ENCODE measurements around the gene SNX30.

SNX30 gene

GRCh38 chr9:112752334-112753125 is 2.0 kb downstream of the SNX30 start:
- Histone ChIP-seq H3K9me3 (ENCODE audit: insufficient read depth, low read depth, low read length) (no peaks in the 10 kb centered on the region), H3K4me2 (ENCODE audit: low read length) (peak overlapping the region; percentile 98), H3K79me2 (ENCODE audit: control insufficient read depth, insufficient read depth, low read length, poor library complexity) (peaks cover 8% of the 10 kb centered on the region), H3K9ac (ENCODE audit: low read length) (no peak overlapping the region), H3K4me3 (ENCODE audit: low read depth, low read length) (no peak overlapping the region), H3K4ac (ENCODE audit: low read depth, low read length) (no peak overlapping the region), H3K27me3 (ENCODE audit: insufficient read depth, low read length) (no peaks in the 10 kb centered on the region), H3K23ac (ENCODE audit: low read length) (no peak overlapping the region), H3K14ac (ENCODE audit: low read length) (no peak overlapping the region), H4K12ac (ENCODE audit: low read depth, low read length) (no peak overlapping the region), H4K8ac (ENCODE audit: low read depth, low read length) (no peak overlapping the region), H2BK12ac (ENCODE audit: low read length) (no peak overlapping the region), H3K79me1 (ENCODE audit: low read length) (peaks cover 17% of the 10 kb centered on the region), H3K18ac (ENCODE audit: low read length) (peak overlapping the region; percentile 29), H3K36me3 (ENCODE audit: control insufficient read depth in 1 of 2, insufficient read depth in 2 of 2, low read length in 2 of 2) (no peaks in the 10 kb centered on the region), H2BK120ac (ENCODE audit: insufficient read depth, low read length, poor library complexity) (no peak overlapping the region), H2BK5ac (ENCODE audit: low read depth, low read length, poor library complexity) (no peak overlapping the region), H4K91ac (ENCODE audit: low read depth, low read length) (no peak overlapping the region), H3K4me1 (ENCODE audit: control insufficient read depth in 1 of 2, insufficient read depth in 2 of 2, low read length in 2 of 2) (peaks cover 19 to 31% of the 10 kb centered on the region in 2 experiments), H2AFZ (ENCODE audit: insufficient read depth, low read length, poor library complexity) (no peak overlapping the region), H3K27ac (ENCODE audit: low read depth, low read length) (no peak overlapping the region), H2AK5ac (ENCODE audit: low read length) (no peak overlapping the region)
- DNase-seq, result no peak
- WGBS (ENCODE audit: extremely low coverage, insufficient coverage, insufficient read length), result no CpG with 5 or more reads among the region's 6 CpGs

GRCh38 chr9:112753725-112754124 is 3.2 kb downstream of the SNX30 start:
- peaks cover 8% of the 10 kb centered on the region for H3K79me2 ChIP-seq (ENCODE audit: control insufficient read depth, insufficient read depth, low read length, poor library complexity)
- no peak overlapping the region for H3K4ac ChIP-seq (ENCODE audit: low read depth, low read length)
- H2AFZ ChIP-seq (ENCODE audit: insufficient read depth, low read length, poor library complexity), result no peak overlapping the region
- H3K14ac ChIP-seq (ENCODE audit: low read length), result no peak overlapping the region
- H2AK5ac ChIP-seq (ENCODE audit: low read length), result no peak overlapping the region
- WGBS (ENCODE audit: extremely low coverage, insufficient coverage, insufficient read length), result no CpG with 5 or more reads among the region's 2 CpGs
- H3K9me3 ChIP-seq (ENCODE audit: insufficient read depth, low read depth, low read length), result no peaks in the 10 kb centered on the region
- no peaks in the 10 kb centered on the region for H3K36me3 ChIP-seq (ENCODE audit: control insufficient read depth in 1 of 2, insufficient read depth in 2 of 2, low read length in 2 of 2)
- H3K27me3 ChIP-seq (ENCODE audit: insufficient read depth, low read length), result no peaks in the 10 kb centered on the region
- H3K4me2 ChIP-seq (ENCODE audit: low read length), result no peak overlapping the region
- H3K9ac ChIP-seq (ENCODE audit: low read length), result no peak overlapping the region
- H4K91ac ChIP-seq (ENCODE audit: low read depth, low read length), result no peak overlapping the region
- no peak overlapping the region for H3K4me3 ChIP-seq (ENCODE audit: low read depth, low read length)
- H3K23ac ChIP-seq (ENCODE audit: low read length), result no peak overlapping the region
- peaks cover 26 to 40% of the 10 kb centered on the region in 2 experiments for H3K4me1 ChIP-seq (ENCODE audit: control insufficient read depth in 1 of 2, insufficient read depth in 2 of 2, low read length in 2 of 2)
- peak in 1 of 2 donors; percentile 74 for DNase-seq
- no peak overlapping the region for H2BK120ac ChIP-seq (ENCODE audit: insufficient read depth, low read length, poor library complexity)
- no peak overlapping the region for H3K27ac ChIP-seq (ENCODE audit: low read depth, low read length)
- H3K79me1 ChIP-seq (ENCODE audit: low read length), result peaks cover 19% of the 10 kb centered on the region
- no peak overlapping the region for H2BK12ac ChIP-seq (ENCODE audit: low read length)
- H4K12ac ChIP-seq (ENCODE audit: low read depth, low read length), result no peak overlapping the region
- H3K18ac ChIP-seq (ENCODE audit: low read length), result no peak overlapping the region
- H4K8ac ChIP-seq (ENCODE audit: low read depth, low read length), result no peak overlapping the region
- no peak overlapping the region for H2BK5ac ChIP-seq (ENCODE audit: low read depth, low read length, poor library complexity)

- Histone ChIP-seq H3K36me3 (ENCODE audit: control insufficient read depth in 1 of 2, insufficient read depth in 2 of 2, low read length in 2 of 2) (no peaks in the 10 kb centered on the region), H3K4me3 (ENCODE audit: low read depth, low read length) (no peak overlapping the region), H4K8ac (ENCODE audit: low read depth, low read length) (no peak overlapping the region), H2AFZ (ENCODE audit: insufficient read depth, low read length, poor library complexity) (no peak overlapping the region), H3K27me3 (ENCODE audit: insufficient read depth, low read length) (no peaks in the 10 kb centered on the region), H3K23ac (ENCODE audit: low read length) (no peak overlapping the region), H2BK5ac (ENCODE audit: low read depth, low read length, poor library complexity) (no peak overlapping the region), H2BK12ac (ENCODE audit: low read length) (no peak overlapping the region), H3K9ac (ENCODE audit: low read length) (no peak overlapping the region), H4K12ac (ENCODE audit: low read depth, low read length) (no peak overlapping the region), H3K14ac (ENCODE audit: low read length) (no peak overlapping the region), H3K4ac (ENCODE audit: low read depth, low read length) (no peak overlapping the region), H3K79me1 (ENCODE audit: low read length) (peaks cover 19% of the 10 kb centered on the region), H3K27ac (ENCODE audit: low read depth, low read length) (no peak overlapping the region), H3K4me2 (ENCODE audit: low read length) (no peak overlapping the region), H2AK5ac (ENCODE audit: low read length) (no peak overlapping the region), H3K18ac (ENCODE audit: low read length) (no peak overlapping the region), H3K9me3 (ENCODE audit: insufficient read depth, low read depth, low read length) (no peaks in the 10 kb centered on the region), H4K91ac (ENCODE audit: low read depth, low read length) (no peak overlapping the region), H2BK120ac (ENCODE audit: insufficient read depth, low read length, poor library complexity) (no peak overlapping the region), H3K4me1 (ENCODE audit: control insufficient read depth in 1 of 2, insufficient read depth in 2 of 2, low read length in 2 of 2) (peaks cover 26 to 42% of the 10 kb centered on the region in 2 experiments), H3K79me2 (ENCODE audit: control insufficient read depth, insufficient read depth, low read length, poor library complexity) (peaks cover 8% of the 10 kb centered on the region)
- WGBS (ENCODE audit: extremely low coverage, insufficient coverage, insufficient read length), result no CpG with 5 or more reads among the region's 3 CpGs
- no peak for DNase-seq
Observed at GRCh38 chr9:112754578-112754977, 4.0 kb downstream of the SNX30 start.

GRCh38 chr9:112755016-112755427 is 4.5 kb downstream of the SNX30 start:
- peaks cover 18% of the 10 kb centered on the region for H3K79me1 ChIP-seq (ENCODE audit: low read length)
- H3K27me3 ChIP-seq (ENCODE audit: insufficient read depth, low read length), result no peaks in the 10 kb centered on the region
- H3K4me2 ChIP-seq (ENCODE audit: low read length), result no peak overlapping the region
- H3K36me3 ChIP-seq (ENCODE audit: control insufficient read depth in 1 of 2, insufficient read depth in 2 of 2, low read length in 2 of 2), result no peaks in the 10 kb centered on the region
- H2BK120ac ChIP-seq (ENCODE audit: insufficient read depth, low read length, poor library complexity), result no peak overlapping the region
- peak overlapping the region; percentile 48 for H3K27ac ChIP-seq (ENCODE audit: low read depth, low read length)
- no peak overlapping the region for H2AFZ ChIP-seq (ENCODE audit: insufficient read depth, low read length, poor library complexity)
- H4K8ac ChIP-seq (ENCODE audit: low read depth, low read length), result peak overlapping the region; percentile 43
- peak overlapping the region; percentile 1 for H4K91ac ChIP-seq (ENCODE audit: low read depth, low read length)
- H3K4me1 ChIP-seq (ENCODE audit: control insufficient read depth in 1 of 2, insufficient read depth in 2 of 2, low read length in 2 of 2), result peaks cover 23 to 38% of the 10 kb centered on the region in 2 experiments
- peak overlapping the region; percentile 70 for H2BK12ac ChIP-seq (ENCODE audit: low read length)
- no peak overlapping the region for H4K12ac ChIP-seq (ENCODE audit: low read depth, low read length)
- H3K4ac ChIP-seq (ENCODE audit: low read depth, low read length), result no peak overlapping the region
- no CpG with 5 or more reads among the region's 5 CpGs for WGBS (ENCODE audit: extremely low coverage, insufficient coverage, insufficient read length)
- no peak overlapping the region for H3K9ac ChIP-seq (ENCODE audit: low read length)
- H3K18ac ChIP-seq (ENCODE audit: low read length), result peak overlapping the region; percentile 22
- no peaks in the 10 kb centered on the region for H3K9me3 ChIP-seq (ENCODE audit: insufficient read depth, low read depth, low read length)
- peak overlapping the region; percentile 26 for H3K14ac ChIP-seq (ENCODE audit: low read length)
- no peak for DNase-seq
- no peak overlapping the region for H3K23ac ChIP-seq (ENCODE audit: low read length)
- no peak overlapping the region for H2BK5ac ChIP-seq (ENCODE audit: low read depth, low read length, poor library complexity)
- no peak overlapping the region for H3K4me3 ChIP-seq (ENCODE audit: low read depth, low read length)
- H3K79me2 ChIP-seq (ENCODE audit: control insufficient read depth, insufficient read depth, low read length, poor library complexity), result peaks cover 8% of the 10 kb centered on the region
- peak overlapping the region; percentile 15 for H2AK5ac ChIP-seq (ENCODE audit: low read length)
